ENCODE measurements around the gene GET3. TPM values are rescaled to one million over a fixed set of nuclear protein-coding genes. Genes with fewer than 3 reads are reported as not detected.
A peak's percentile ranks its signal among the peaks of the same experiment; 100 is the strongest.

Gene GET3
- total and polyA plus RNA-seq, 2 of the 4 experiments (the other 2 are of a cell fraction), result 129 to 152 TPM

GRCh38 chr19:12786141-12786870 is 49.0 kb downstream of the GET3 start:
- H4K20me1 ChIP-seq (ENCODE audit: insufficient read depth, low read length), result peaks cover 3% of the 10 kb centered on the region; the same call in 1 of the 2 replicates
- H2BK15ac ChIP-seq (ENCODE audit: low read depth, low read length), result no peak overlapping the region
- peaks cover 51% of the 10 kb centered on the region for H3K4me1 ChIP-seq (ENCODE audit: control insufficient read depth, insufficient read depth, low read length)
- H3K36me3 ChIP-seq (ENCODE audit: control insufficient read depth, insufficient read depth, low read length), result no peaks in the 10 kb centered on the region
- H3K9me1 ChIP-seq (ENCODE audit: insufficient read depth, low read length), result peaks cover 25% of the 10 kb centered on the region
- dilution Hi-C loops (cut with HindIII; ENCODE audit: low sequenced_read_pairs, unreplicated experiment) (no loop called here), intact Hi-C loops (cut with micrococcal nuclease) (no loop called here), in situ Hi-C loops (cut with MboI; ENCODE audit: low sequenced_read_pairs) (loop anchor here (25.0 kb wide), 1 partner anchor 1051 kb away; no protein-coding TSS in a partner anchor)
- ATAC-seq (ENCODE audit: low read depth) (no peak), DNase-seq (no peak)
- peak overlapping the region; percentile 80 for H3K4ac ChIP-seq (ENCODE audit: low read depth, low read length)
- WGBS, 2 experiments (ENCODE audit: extremely low coverage in 2 of 2, insufficient read length in 1 of 2), result 60% methylated on average over 12 of the region's 18 CpGs; no CpG with 5 or more reads in 1 of the 2 experiments
- H2AK5ac ChIP-seq (ENCODE audit: low read depth, low read length), result 0 out of 2 replicates have a peak overlapping the region, but pooled peaks have one; percentile 8
- H3K23ac ChIP-seq (ENCODE audit: low read depth, low read length), result 0 out of 2 replicates have a peak overlapping the region, but pooled peaks have one; percentile 48
- H4K8ac ChIP-seq (ENCODE audit: low read depth in 2 of 2, low read length in 2 of 2), result peak overlapping the region; percentile 3 to 79; a peak in 3 of 4 replicates
- no peaks in the 10 kb centered on the region for H3K9me3 ChIP-seq (ENCODE audit: control insufficient read depth, insufficient read depth, low read length)
- peak overlapping the region; percentile 95 for H2BK5ac ChIP-seq (ENCODE audit: low read depth, low read length, poor library complexity, severe bottlenecking)
- H4K91ac ChIP-seq (ENCODE audit: insufficient read depth, low read depth, low read length), result peak overlapping the region; percentile 40; the same call in 1 of the 2 replicates
- H4K5ac ChIP-seq (ENCODE audit: low read depth, low read length), result peak overlapping the region; percentile 77
- CTCF ChIA-PET, result interaction anchor here (0.6 kb wide), 1 partner anchor 9 kb away, joined by 3 read pairs; no protein-coding TSS in a partner anchor
- TF ChIP-seq POLR2A (IDR thresholded peaks at IDR 0.05; ENCODE audit: low read depth, low read length) (peak; percentile 23; the same call in 1 of the 2 replicates), SMC3 (IDR thresholded peaks at IDR 0.05; ENCODE audit: low read depth, low read length) (no peak), RAD21 (IDR thresholded peaks at IDR 0.05; ENCODE audit: low read length) (no peak), USF2 (IDR thresholded peaks at IDR 0.05; ENCODE audit: low read depth, low read length) (no peak)
- H3K4me3 ChIP-seq (ENCODE audit: insufficient read depth, low read depth, low read length), result no peak overlapping the region
- BruUV-seq (replicated peaks), result no TSS peak
- no peak overlapping the region for H3K4me2 ChIP-seq (ENCODE audit: low read depth, low read length)
- H3K27ac ChIP-seq (ENCODE audit: insufficient read depth, low read length), result peak overlapping the region; percentile 7; the same call in 1 of the 2 replicates
- H3K56ac ChIP-seq (ENCODE audit: extremely low read depth, insufficient read depth, low read length), result no peak overlapping the region
- H3K27me3 ChIP-seq (ENCODE audit: control insufficient read depth, insufficient read depth, low read length), result no peaks in the 10 kb centered on the region
- H2AFZ ChIP-seq (replicated peaks; ENCODE audit: low read length, poor library complexity), result peak overlapping the region; percentile 86
- H2AK9ac ChIP-seq (replicated peaks; ENCODE audit: low read depth, low read length, poor library complexity), result peak overlapping the region; percentile 73
- H3K14ac ChIP-seq (replicated peaks; ENCODE audit: low read depth, low read length), result no peak overlapping the region; the same call in 1 of the 2 replicates
- H3K9ac ChIP-seq (ENCODE audit: low read depth, low read length), result no peak overlapping the region
- peak overlapping the region; percentile 5; the same call in 1 of the 2 replicates for H2BK20ac ChIP-seq (ENCODE audit: low read depth, low read length)
- peak overlapping the region; percentile 88 for H2BK120ac ChIP-seq (ENCODE audit: low read depth, low read length)
- POLR2A ChIA-PET (ENCODE audit: unreplicated experiment), result no interaction called here
- peak overlapping the region; percentile 29; the same call in 1 of the 2 replicates for H3K18ac ChIP-seq (ENCODE audit: low read depth, low read length)
- peaks cover 0 to 40% of the 10 kb centered on the region in 2 experiments; a peak in 2 of 4 replicates for H3K79me1 ChIP-seq (ENCODE audit: low read depth in 1 of 2, low read length in 2 of 2)
